ENCODE measurements around the gene AGPAT1.

AGPAT1 gene

GRCh38 chr6:32163559-32164258, 12.2 kb downstream of the AGPAT1 start:
- Histone ChIP-seq H3K4me3 (no peak overlapping the region), H3K27ac (no peak overlapping the region), H3K36me3 (ENCODE audit: insufficient read depth, low read length) (peaks cover 25% of the 10 kb centered on the region; the same call in 1 of the 2 replicates), H3K9ac (ENCODE audit: insufficient read length) (peak overlapping the region; percentile 20), H3K9me3 (ENCODE audit: low read depth, low read length) (no peaks in the 10 kb centered on the region)
- TF ChIP-seq EZH2 (IDR thresholded peaks at IDR 0.05), result no peak
- no peak for TF ChIP-seq FOXP2 (optimal IDR thresholded peaks at IDR 0.05; ENCODE audit: control extremely low read depth, extremely low read length, insufficient read depth)
- TF ChIP-seq POLR2AphosphoS5 (IDR thresholded peaks at IDR 0.05; ENCODE audit: borderline replicate concordance, low read depth, low read length), result no peak
- no peak for DNase-seq (ENCODE audit: low read depth, low spot score)

GRCh38 chr6:32158052-32158451, 17.8 kb downstream of the AGPAT1 start:
- Histone ChIP-seq H3K9me3 (ENCODE audit: low read depth, low read length) (no peaks in the 10 kb centered on the region), H3K27ac (no peak overlapping the region), H3K36me3 (ENCODE audit: insufficient read depth, low read length) (peaks cover 37% of the 10 kb centered on the region), H3K4me3 (no peak overlapping the region), H3K9ac (ENCODE audit: insufficient read length) (no peak overlapping the region)
- DNase-seq (ENCODE audit: low read depth, low spot score), result no peak
- TF ChIP-seq FOXP2 (optimal IDR thresholded peaks at IDR 0.05; ENCODE audit: control extremely low read depth, extremely low read length, insufficient read depth) (no peak), EZH2 (IDR thresholded peaks at IDR 0.05) (no peak)

GRCh38 chr6:32156891-32157290, 19.0 kb downstream of the AGPAT1 start:
- Histone ChIP-seq H3K9ac (ENCODE audit: insufficient read length) (no peak overlapping the region), H3K36me3 (ENCODE audit: insufficient read depth, low read length) (peaks cover 34% of the 10 kb centered on the region), H3K9me3 (ENCODE audit: low read depth, low read length) (no peaks in the 10 kb centered on the region), H3K4me3 (no peak overlapping the region), H3K27ac (no peak overlapping the region)
- no peak for TF ChIP-seq POLR2AphosphoS5 (IDR thresholded peaks at IDR 0.05; ENCODE audit: borderline replicate concordance, low read depth, low read length)
- no peak for TF ChIP-seq EZH2 (IDR thresholded peaks at IDR 0.05)
- no peak for TF ChIP-seq FOXP2 (optimal IDR thresholded peaks at IDR 0.05; ENCODE audit: control extremely low read depth, extremely low read length, insufficient read depth)
- DNase-seq (ENCODE audit: low read depth, low spot score), result no peak

- Histone ChIP-seq H3K36me3 (ENCODE audit: insufficient read depth, low read length) (peaks cover 34% of the 10 kb centered on the region), H3K4me3 (peak overlapping the region; percentile 94), H3K9me3 (ENCODE audit: low read depth, low read length) (no peaks in the 10 kb centered on the region), H3K9ac (ENCODE audit: insufficient read length) (peak overlapping the region; percentile 90), H3K27ac (peak overlapping the region; percentile 84; the same call in 1 of the 2 replicates)
- DNase-seq (ENCODE audit: low read depth, low spot score), result no peak
- no peak for TF ChIP-seq FOXP2 (optimal IDR thresholded peaks at IDR 0.05; ENCODE audit: control extremely low read depth, extremely low read length, insufficient read depth)
- TF ChIP-seq EZH2 (IDR thresholded peaks at IDR 0.05), result no peak
- TF ChIP-seq POLR2AphosphoS5 (IDR thresholded peaks at IDR 0.05; ENCODE audit: borderline replicate concordance, low read depth, low read length), result no peak
These were observed 21.2 kb downstream of the AGPAT1 start for GRCh38 chr6:32154514-32155161.

GRCh38 chr6:32153564-32154513, 22.0 kb downstream of the AGPAT1 start, which contains the start of gene PPT2:
Gene PPT2, plus strand, starts transcription at chr6:32154141. Its CDS starts 454 bp downstream, at chr6:32154595.
- TF ChIP-seq FOXP2 (optimal IDR thresholded peaks at IDR 0.05; ENCODE audit: control extremely low read depth, extremely low read length, insufficient read depth), result peak; percentile 82
- TF ChIP-seq POLR2AphosphoS5 (IDR thresholded peaks at IDR 0.05; ENCODE audit: borderline replicate concordance, low read depth, low read length), result peak; percentile 21
- TF ChIP-seq EZH2 (IDR thresholded peaks at IDR 0.05), result no peak
- no peak for DNase-seq (ENCODE audit: low read depth, low spot score)
- Histone ChIP-seq H3K9me3 (ENCODE audit: low read depth, low read length) (no peaks in the 10 kb centered on the region), H3K4me3 (peak within 1 kb of the TSS; percentile 94), H3K27ac (peak within 1 kb of the TSS; percentile 85), H3K36me3 (ENCODE audit: insufficient read depth, low read length) (peaks cover 32% of the 10 kb centered on the region), H3K9ac (ENCODE audit: insufficient read length) (peak within 1 kb of the TSS; percentile 90)

GRCh38 chr6:32152769-32153563, 22.9 kb downstream of the AGPAT1 start:
- DNase-seq (ENCODE audit: low read depth, low spot score), result no peak
- peak overlapping the region; percentile 94 for H3K4me3 ChIP-seq
- TF ChIP-seq POLR2AphosphoS5 (IDR thresholded peaks at IDR 0.05; ENCODE audit: borderline replicate concordance, low read depth, low read length) (no peak), FOXP2 (optimal IDR thresholded peaks at IDR 0.05; ENCODE audit: control extremely low read depth, extremely low read length, insufficient read depth) (no peak), EZH2 (IDR thresholded peaks at IDR 0.05) (no peak)
- peaks cover 23% of the 10 kb centered on the region for H3K36me3 ChIP-seq (ENCODE audit: insufficient read depth, low read length)
- H3K27ac ChIP-seq, result peak overlapping the region; percentile 85
- H3K9ac ChIP-seq (ENCODE audit: insufficient read length), result peak overlapping the region; percentile 90
- no peaks in the 10 kb centered on the region for H3K9me3 ChIP-seq (ENCODE audit: low read depth, low read length)

DNA sequence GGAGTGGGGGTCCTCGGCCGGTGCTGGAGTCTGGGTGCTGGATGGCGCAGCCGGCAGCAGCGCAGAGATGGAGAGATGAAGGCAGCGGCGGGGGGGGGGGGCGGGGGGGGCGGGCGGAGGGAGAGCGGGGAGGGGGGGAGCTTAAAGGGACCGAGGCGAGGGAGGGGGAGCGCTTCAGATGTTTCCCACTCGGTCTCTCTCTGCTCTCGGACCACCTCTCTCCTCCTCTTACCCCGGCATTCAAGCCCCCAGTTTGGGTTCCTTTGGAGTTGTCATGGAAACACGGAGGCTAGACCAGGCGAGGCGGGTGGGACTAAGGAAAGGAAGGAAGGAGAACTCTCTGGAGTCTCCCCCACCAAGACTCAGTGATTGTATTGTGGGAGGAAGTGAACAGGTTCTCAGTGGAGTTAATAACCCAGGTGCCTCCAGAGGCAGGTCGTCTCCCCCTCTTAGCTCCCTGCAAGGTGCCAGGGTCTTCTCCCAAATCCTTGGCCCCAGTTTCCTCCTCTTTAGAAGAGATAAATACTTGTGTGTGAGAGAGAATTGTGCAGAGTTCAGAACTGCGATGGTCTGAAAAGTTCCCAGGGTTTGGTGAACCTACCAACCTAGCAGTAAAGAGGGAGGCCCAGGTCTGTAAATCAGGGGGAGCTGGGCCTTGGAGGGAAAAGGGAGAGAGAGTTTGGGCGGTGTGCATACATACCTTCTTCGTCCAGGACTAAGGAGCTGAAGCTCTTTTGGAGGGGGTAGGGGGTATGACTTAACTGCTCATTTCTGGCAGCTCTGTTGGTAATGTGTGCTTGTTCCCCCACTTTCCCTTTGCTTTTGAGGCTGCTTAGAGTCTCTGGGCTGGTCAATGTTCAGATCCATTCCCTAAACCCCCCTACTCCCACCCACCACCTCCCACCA, 23.8 kb downstream of the AGPAT1 start, which contains the start of gene PRRT1:
Gene PRRT1, minus strand, starts transcription at position 77 of the 906 bp plus-strand sequence. CDS start 112 bp downstream, outside the sequence.
- DNase-seq (ENCODE audit: low read depth, low spot score), result no peak
- TF ChIP-seq POLR2AphosphoS5 (IDR thresholded peaks at IDR 0.05; ENCODE audit: borderline replicate concordance, low read depth, low read length) (0 out of 2 replicates have a peak, but pooled peaks have one; percentile 33), EZH2 (IDR thresholded peaks at IDR 0.05) (no peak), FOXP2 (optimal IDR thresholded peaks at IDR 0.05; ENCODE audit: control extremely low read depth, extremely low read length, insufficient read depth) (no peak)
- Histone ChIP-seq H3K4me3 (peak within 1 kb of the TSS; percentile 94), H3K9me3 (ENCODE audit: low read depth, low read length) (no peaks in the 10 kb centered on the region), H3K27ac (peak within 1 kb of the TSS; percentile 85), H3K9ac (ENCODE audit: insufficient read length) (peak within 1 kb of the TSS; percentile 90), H3K36me3 (ENCODE audit: insufficient read depth, low read length) (peaks cover 15% of the 10 kb centered on the region)
